Measurements from ENCODE around the gene FUNDC2.

FUNDC2 gene

GRCh38 chrX:154988719-154989118, 37.9 kb upstream of the FUNDC2 start:
- no peak for TF ChIP-seq CTCF (IDR thresholded peaks at IDR 0.05; ENCODE audit: low read depth, low read length, missing control alignments)
- DNase-seq (ENCODE audit: low read depth) = no peak
- no peak overlapping the region for H3K4me3 ChIP-seq (ENCODE audit: low read depth, low read length)

- TF ChIP-seq CTCF (IDR thresholded peaks at IDR 0.05; ENCODE audit: low read depth, low read length, missing control alignments) = no peak
- no peak overlapping the region for H3K4me3 ChIP-seq (ENCODE audit: low read depth, low read length)
- DNase-seq (ENCODE audit: low read depth) = no peak
Measured at GRCh38 chrX:154990496-154990895, 36.1 kb upstream of the FUNDC2 start.

DNA sequence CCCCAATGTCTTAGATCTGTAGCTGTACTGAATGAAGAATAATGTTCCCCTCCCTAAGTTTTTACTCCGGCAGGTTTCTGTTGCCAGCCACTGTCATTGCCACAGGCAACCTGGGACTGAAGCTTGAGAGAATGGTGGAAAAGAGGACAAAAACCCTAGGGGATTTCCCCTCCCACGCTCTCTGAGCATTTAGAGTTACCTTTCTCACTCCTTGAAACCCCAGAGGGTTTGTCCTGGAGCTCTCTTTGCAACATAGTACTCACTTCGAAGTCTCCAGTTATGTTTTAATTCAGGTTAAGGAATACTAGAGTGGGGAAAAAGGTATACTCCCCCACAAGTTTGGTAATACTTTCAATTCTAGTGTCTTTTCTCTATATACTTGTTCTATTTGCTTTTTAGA, 35.6 kb upstream of the FUNDC2 start:
- DNase-seq (ENCODE audit: low read depth) = no peak
- no peak overlapping the region for H3K4me3 ChIP-seq (ENCODE audit: low read depth, low read length)
- TF ChIP-seq CTCF (IDR thresholded peaks at IDR 0.05; ENCODE audit: low read depth, low read length, missing control alignments) = no peak

DNA sequence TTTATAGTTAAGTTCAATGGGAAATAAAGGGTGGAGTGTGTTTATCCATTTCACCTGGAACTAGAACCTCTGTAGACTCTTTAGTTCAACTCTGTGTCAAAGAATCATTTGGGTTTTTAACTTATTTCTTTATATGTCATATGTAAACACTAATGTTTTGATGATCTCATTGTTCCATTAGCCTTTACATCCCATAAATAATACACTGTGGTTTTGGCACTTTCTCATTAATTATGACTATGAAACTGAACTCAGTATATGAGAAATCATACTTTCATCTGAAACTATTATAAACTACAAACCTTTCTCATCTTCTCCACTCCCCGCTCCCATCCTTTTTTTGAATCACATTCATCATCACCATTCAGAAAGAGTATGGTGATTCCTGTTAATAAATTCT, 35.2 kb upstream of the FUNDC2 start:
- no peak overlapping the region for H3K4me3 ChIP-seq (ENCODE audit: low read depth, low read length)
- TF ChIP-seq CTCF (IDR thresholded peaks at IDR 0.05; ENCODE audit: low read depth, low read length, missing control alignments) = no peak
- no peak for DNase-seq (ENCODE audit: low read depth)

- DNase-seq (ENCODE audit: low read depth) = no peak
- no peak overlapping the region for H3K4me3 ChIP-seq (ENCODE audit: low read depth, low read length)
- no peak for TF ChIP-seq CTCF (IDR thresholded peaks at IDR 0.05; ENCODE audit: low read depth, low read length, missing control alignments)
Measured at GRCh38 chrX:154998204-154998880, 28.3 kb upstream of the FUNDC2 start.

DNA sequence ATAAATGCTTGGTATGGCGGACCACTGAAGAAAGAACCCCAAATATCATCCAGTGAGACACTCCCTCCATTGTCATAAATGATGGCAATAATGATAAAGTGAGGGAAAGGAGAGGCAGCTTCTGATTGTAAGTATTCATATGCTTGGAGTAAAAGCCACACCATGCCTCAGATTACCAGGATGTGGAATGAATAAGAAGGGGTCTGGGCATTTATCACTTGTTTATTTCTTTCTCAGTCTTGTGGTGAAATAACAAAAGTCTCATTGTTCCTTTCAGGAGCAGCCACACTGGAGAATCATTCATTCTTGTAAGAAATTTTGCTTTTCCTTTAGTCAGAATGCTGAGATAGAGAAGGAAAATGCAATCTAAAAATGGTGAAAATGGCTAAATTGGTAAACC, 25.8 kb upstream of the FUNDC2 start:
- no peak for DNase-seq (ENCODE audit: low read depth)
- H3K4me3 ChIP-seq (ENCODE audit: low read depth, low read length) = no peak overlapping the region
- no peak for TF ChIP-seq CTCF (IDR thresholded peaks at IDR 0.05; ENCODE audit: low read depth, low read length, missing control alignments)

- H3K4me3 ChIP-seq (ENCODE audit: low read depth, low read length) = no peak overlapping the region
Measured at GRCh38 chrX:155001873-155002272, 24.8 kb upstream of the FUNDC2 start.

More at GRCh38 chrX:155001873-155002272, 24.8 kb upstream of the FUNDC2 start:
- DNase-seq (ENCODE audit: low read depth) = no peak
- no peak for TF ChIP-seq CTCF (IDR thresholded peaks at IDR 0.05; ENCODE audit: low read depth, low read length, missing control alignments)
